A549 (cell line): ENCODE results near the gene COL8A1.

Source experiments
- CHD4 ChIP-seq: fragments of 200-600 bp; sonication (generic); IDR thresholded peaks from 2 replicates; pipeline ENCODE4 v1.6.1; 2016; ENCODE audit warnings: antibody characterized with exemption, mild to moderate bottlenecking, borderline replicate concordance
- EHMT2 ChIP-seq: fragments of 200-600 bp; sonication (generic); IDR thresholded peaks from 2 replicates; pipeline ENCODE4 v1.6.1; 2016; ENCODE audit warnings: antibody characterized with exemption, low read depth, mild to moderate bottlenecking, moderate library complexity
- ESRRA ChIP-seq: fragments of 150-350 bp; IDR thresholded peaks from 2 replicates; pipeline ENCODE4 v1.6.1; 2014; ENCODE audit warnings: mild to moderate bottlenecking, low read length, borderline replicate concordance
- HOXB13 ChIP-seq: fragments of 250-450 bp; sonication (Bioruptor Pico); IDR thresholded peaks from 2 replicates; pipeline ENCODE4 v1.5.0; 2020; ENCODE audit warnings: low read depth, mild to moderate bottlenecking, moderate library complexity
- JUNB ChIP-seq: fragments of >200 bp; sonication (Bioruptor Twin); formaldehyde crosslinking; IDR thresholded peaks from 2 replicates; pipeline ENCODE4 v1.6.1; 2016
- NR3C1 ChIP-seq: fragments of >200 bp; sonication (Bioruptor Twin); formaldehyde crosslinking; IDR thresholded peaks from 3 replicates; pipeline ENCODE4 v1.6.1; 2017
- POLR2A ChIP-seq: IDR thresholded peaks from 2 replicates; pipeline ENCODE4 v1.6.1; 2012; ENCODE audit warnings: mild to moderate bottlenecking, low read length
- POLR2AphosphoS2 ChIP-seq: conservative IDR thresholded peaks from 2 replicates; pipeline ENCODE4 v1.6.1; 2012; ENCODE audit warnings: low read length, improper control_type of control experiment, inconsistent platforms
- RCOR1 ChIP-seq: fragments of 150-350 bp; IDR thresholded peaks from 2 replicates; pipeline ENCODE4 v1.6.1; 2014; ENCODE audit warnings: antibody characterized with exemption, low read length, low read depth
- RFX5 ChIP-seq: fragments of 450-650 bp; IDR thresholded peaks from 2 replicates; pipeline ENCODE4 v1.7.1; 2014; ENCODE audit warnings: antibody characterized with exemption, mild to moderate bottlenecking, moderate library complexity
- TF ChIP-seq, protein P1 (sequence below): fragments of >200 bp; sonication (Bioruptor Twin); formaldehyde crosslinking; IDR thresholded peaks from 3 replicates; pipeline ENCODE4 v1.5.1; 2016
- TF ChIP-seq, protein P2 (sequence below): IDR thresholded peaks from 2 replicates; pipeline ENCODE4 v1.6.1; 2012
- TF ChIP-seq, protein P3 (sequence below): fragments of 200-600 bp; sonication (generic); IDR thresholded peaks from 2 replicates; pipeline ENCODE4 v1.6.1; 2016; ENCODE audit warnings: antibody characterized with exemption, mild to moderate bottlenecking, moderate library complexity

DNA sequence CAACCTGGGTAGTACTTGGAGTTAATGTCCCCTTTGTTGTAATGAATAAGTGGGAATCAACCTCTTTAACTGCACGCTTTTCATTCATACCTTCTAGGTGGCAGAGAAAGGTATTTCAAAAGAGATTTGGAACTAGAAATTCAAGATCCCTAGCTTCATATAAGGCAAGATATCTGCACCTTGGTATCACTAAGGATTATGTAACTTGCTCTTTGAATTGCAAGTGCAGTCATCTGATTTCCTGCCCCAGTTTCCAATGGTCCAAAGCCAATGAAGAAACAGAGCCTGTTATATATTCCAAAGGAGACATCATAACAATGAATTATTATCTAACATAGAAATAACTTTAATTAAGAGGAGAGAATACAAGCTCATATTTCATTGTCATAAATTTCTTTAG, 124.5 kb downstream of the COL8A1 start:
- no peak for TF ChIP-seq NR3C1
- no peak for TF ChIP-seq ESRRA
- TF ChIP-seq, protein P1, sequence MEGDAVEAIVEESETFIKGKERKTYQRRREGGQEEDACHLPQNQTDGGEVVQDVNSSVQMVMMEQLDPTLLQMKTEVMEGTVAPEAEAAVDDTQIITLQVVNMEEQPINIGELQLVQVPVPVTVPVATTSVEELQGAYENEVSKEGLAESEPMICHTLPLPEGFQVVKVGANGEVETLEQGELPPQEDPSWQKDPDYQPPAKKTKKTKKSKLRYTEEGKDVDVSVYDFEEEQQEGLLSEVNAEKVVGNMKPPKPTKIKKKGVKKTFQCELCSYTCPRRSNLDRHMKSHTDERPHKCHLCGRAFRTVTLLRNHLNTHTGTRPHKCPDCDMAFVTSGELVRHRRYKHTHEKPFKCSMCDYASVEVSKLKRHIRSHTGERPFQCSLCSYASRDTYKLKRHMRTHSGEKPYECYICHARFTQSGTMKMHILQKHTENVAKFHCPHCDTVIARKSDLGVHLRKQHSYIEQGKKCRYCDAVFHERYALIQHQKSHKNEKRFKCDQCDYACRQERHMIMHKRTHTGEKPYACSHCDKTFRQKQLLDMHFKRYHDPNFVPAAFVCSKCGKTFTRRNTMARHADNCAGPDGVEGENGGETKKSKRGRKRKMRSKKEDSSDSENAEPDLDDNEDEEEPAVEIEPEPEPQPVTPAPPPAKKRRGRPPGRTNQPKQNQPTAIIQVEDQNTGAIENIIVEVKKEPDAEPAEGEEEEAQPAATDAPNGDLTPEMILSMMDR, result no peak
- TF ChIP-seq POLR2AphosphoS2, result no peak
- TF ChIP-seq JUNB, result no peak
- no peak for TF ChIP-seq CHD4
- no peak for TF ChIP-seq POLR2A
- TF ChIP-seq, protein P2, sequence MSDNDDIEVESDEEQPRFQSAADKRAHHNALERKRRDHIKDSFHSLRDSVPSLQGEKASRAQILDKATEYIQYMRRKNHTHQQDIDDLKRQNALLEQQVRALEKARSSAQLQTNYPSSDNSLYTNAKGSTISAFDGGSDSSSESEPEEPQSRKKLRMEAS, result no peak
- TF ChIP-seq HOXB13 (CRISPR knock-in tag), result no peak
- no peak for TF ChIP-seq RFX5
- TF ChIP-seq EHMT2, result no peak
- TF ChIP-seq, protein P3, sequence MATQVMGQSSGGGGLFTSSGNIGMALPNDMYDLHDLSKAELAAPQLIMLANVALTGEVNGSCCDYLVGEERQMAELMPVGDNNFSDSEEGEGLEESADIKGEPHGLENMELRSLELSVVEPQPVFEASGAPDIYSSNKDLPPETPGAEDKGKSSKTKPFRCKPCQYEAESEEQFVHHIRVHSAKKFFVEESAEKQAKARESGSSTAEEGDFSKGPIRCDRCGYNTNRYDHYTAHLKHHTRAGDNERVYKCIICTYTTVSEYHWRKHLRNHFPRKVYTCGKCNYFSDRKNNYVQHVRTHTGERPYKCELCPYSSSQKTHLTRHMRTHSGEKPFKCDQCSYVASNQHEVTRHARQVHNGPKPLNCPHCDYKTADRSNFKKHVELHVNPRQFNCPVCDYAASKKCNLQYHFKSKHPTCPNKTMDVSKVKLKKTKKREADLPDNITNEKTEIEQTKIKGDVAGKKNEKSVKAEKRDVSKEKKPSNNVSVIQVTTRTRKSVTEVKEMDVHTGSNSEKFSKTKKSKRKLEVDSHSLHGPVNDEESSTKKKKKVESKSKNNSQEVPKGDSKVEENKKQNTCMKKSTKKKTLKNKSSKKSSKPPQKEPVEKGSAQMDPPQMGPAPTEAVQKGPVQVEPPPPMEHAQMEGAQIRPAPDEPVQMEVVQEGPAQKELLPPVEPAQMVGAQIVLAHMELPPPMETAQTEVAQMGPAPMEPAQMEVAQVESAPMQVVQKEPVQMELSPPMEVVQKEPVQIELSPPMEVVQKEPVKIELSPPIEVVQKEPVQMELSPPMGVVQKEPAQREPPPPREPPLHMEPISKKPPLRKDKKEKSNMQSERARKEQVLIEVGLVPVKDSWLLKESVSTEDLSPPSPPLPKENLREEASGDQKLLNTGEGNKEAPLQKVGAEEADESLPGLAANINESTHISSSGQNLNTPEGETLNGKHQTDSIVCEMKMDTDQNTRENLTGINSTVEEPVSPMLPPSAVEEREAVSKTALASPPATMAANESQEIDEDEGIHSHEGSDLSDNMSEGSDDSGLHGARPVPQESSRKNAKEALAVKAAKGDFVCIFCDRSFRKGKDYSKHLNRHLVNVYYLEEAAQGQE, result no peak
- TF ChIP-seq RCOR1, result no peak
